ENCODE measurements around the gene USP6NL. TPM values are rescaled to one million over a fixed set of nuclear protein-coding genes. Genes with fewer than 3 reads are reported as not detected.

USP6NL gene
- total RNA-seq, 2 experiments from 2014 or later = 2.3 to 2.5 TPM

DNA sequence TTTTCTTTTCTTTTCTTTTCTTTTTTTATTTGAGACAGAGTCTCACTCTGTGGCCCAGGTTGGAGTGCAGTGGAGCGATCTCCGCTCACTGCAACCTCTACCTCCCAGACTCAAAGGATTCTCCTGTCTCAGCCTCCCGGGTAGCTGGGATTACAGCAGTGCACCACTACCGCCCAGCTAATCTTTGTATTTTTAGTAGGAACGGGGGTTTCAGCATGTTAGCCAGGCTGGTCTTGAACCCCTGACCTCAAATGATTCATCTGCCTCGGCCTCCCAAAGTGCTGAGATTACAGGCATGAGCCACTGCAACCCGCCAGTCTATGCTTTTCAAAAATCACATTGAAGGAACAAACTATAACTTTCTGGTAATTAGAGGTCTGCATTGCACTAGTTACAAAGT lies 2.4 kb downstream of the USP6NL start:
- Mint-ChIP-seq H3K36me3 (ENCODE audit: low read depth) (peaks cover 1% of the 10 kb centered on the region), H3K4me1 (ENCODE audit: low read depth) (peaks cover 53% of the 10 kb centered on the region), H3K9me3 (no peaks in the 10 kb centered on the region), H3K27me3 (peaks cover 3% of the 10 kb centered on the region), H3K27ac (no peak overlapping the region), H3K4me3 (no peak overlapping the region)
- CTCF ChIA-PET = interaction anchor here (2.7 to 2.8 kb wide), 2 partner anchors 15 to 148 kb away, joined by 12 read pairs; no protein-coding TSS in a partner anchor
- ATAC-seq (no peak), DNase-seq (no peak)
- intact Hi-C loops (cut with micrococcal nuclease) = no loop called here
- POLR2A ChIA-PET = no interaction called here
- TF ChIP-seq, protein P1, sequence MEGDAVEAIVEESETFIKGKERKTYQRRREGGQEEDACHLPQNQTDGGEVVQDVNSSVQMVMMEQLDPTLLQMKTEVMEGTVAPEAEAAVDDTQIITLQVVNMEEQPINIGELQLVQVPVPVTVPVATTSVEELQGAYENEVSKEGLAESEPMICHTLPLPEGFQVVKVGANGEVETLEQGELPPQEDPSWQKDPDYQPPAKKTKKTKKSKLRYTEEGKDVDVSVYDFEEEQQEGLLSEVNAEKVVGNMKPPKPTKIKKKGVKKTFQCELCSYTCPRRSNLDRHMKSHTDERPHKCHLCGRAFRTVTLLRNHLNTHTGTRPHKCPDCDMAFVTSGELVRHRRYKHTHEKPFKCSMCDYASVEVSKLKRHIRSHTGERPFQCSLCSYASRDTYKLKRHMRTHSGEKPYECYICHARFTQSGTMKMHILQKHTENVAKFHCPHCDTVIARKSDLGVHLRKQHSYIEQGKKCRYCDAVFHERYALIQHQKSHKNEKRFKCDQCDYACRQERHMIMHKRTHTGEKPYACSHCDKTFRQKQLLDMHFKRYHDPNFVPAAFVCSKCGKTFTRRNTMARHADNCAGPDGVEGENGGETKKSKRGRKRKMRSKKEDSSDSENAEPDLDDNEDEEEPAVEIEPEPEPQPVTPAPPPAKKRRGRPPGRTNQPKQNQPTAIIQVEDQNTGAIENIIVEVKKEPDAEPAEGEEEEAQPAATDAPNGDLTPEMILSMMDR (IDR thresholded peaks at IDR 0.05) = no peak

DNA sequence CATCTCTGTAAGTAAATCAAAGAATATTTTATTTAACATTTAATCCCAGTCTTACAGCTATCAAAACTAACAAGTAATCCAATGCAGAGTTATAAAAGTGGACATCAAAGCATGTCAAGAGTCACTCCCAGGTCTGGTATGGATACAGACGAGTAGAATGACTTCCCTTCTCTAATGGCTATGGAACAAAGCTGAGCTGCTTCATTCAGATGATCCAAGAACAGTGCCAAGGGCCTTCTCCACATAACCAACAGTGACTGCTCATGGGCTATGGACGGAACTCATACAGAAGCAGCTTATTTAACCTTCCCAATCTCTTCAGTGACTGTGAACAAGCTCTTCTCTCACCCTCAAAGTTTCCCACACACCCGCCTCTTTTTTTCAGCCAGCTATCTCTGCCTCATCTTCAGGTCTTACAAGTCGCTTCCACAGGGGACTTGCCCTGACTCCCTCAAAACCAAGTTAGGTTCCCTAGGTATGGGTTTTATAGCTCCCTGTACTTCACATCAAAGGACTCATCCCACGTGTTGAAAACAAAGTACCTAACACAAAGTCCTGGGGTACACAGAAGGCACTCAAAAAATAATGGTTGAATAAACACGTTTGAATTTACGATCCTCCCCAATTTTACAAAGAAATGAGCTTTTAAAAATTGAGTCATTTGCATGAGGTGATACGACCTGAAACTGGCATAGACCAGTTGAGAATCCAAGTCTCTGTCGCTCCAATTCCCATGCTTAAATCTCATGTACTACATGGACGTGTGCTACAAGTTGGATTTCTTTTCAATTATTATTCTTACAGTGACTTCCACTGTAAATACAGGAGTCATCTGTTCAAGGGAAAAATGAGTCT lies 3.1 kb downstream of the USP6NL start:
- POLR2A ChIA-PET = no interaction called here
- Mint-ChIP-seq H3K27ac (no peak overlapping the region), H3K36me3 (ENCODE audit: low read depth) (peaks cover 1% of the 10 kb centered on the region), H3K9me3 (no peaks in the 10 kb centered on the region), H3K4me3 (no peak overlapping the region), H3K4me1 (ENCODE audit: low read depth) (peaks cover 55% of the 10 kb centered on the region), H3K27me3 (peaks cover 2% of the 10 kb centered on the region)
- intact Hi-C loops (cut with micrococcal nuclease) = no loop called here
- CTCF ChIA-PET = interaction anchor here (1.2 to 2.8 kb wide), 4 partner anchors 15 to 149 kb away, joined by 3 to 12 read pairs (median 8); no protein-coding TSS in a partner anchor
- TF ChIP-seq, protein P1 (IDR thresholded peaks at IDR 0.05) = no peak
- ATAC-seq (no peak), DNase-seq (no peak)

DNA sequence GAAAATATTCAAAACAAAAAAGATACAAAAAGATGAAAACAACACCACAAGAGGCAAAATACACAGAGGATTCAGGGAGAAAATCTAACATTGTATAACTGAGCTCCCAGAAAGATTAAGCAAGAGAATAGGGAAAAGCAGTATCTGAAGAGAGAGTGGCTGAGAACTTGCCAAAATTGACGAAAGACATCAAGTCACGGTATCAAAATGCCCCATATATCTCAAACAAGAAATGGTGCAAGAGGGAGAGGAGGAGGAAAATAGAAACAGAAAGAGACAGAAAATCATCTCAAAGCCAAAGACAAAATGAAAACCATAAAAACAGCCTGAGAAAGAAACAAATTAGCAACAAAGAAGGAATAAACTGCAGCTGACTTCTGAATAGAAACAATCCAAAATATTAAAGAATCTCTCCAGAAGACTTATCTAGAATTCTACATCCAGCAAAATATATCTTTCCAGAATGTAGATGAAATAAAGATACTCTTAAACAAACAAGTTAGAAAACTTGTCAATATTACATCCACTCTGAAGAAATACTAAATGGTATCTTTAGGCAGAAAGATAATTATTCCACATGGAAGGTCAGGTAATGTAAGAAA lies 5.5 kb downstream of the USP6NL start:
- ChIA-PET POLR2A (interaction anchor here (0.6 kb wide), 1 partner anchor 151 kb away, joined by 3 read pairs; no protein-coding TSS in a partner anchor), CTCF (no interaction called here)
- H3K9me3 Mint-ChIP-seq = no peaks in the 10 kb centered on the region
- no peaks in the 10 kb centered on the region for H3K27me3 Mint-ChIP-seq
- intact Hi-C loops (cut with micrococcal nuclease) = no loop called here
- DNase-seq = no peak
- no peak overlapping the region for H3K4me3 Mint-ChIP-seq
- ATAC-seq = no peak
- H3K4me1 Mint-ChIP-seq (ENCODE audit: low read depth) = peaks cover 57% of the 10 kb centered on the region
- TF ChIP-seq, protein P1 (IDR thresholded peaks at IDR 0.05) = no peak
- no peak overlapping the region for H3K27ac Mint-ChIP-seq
- H3K36me3 Mint-ChIP-seq (ENCODE audit: low read depth) = no peaks in the 10 kb centered on the region

DNA sequence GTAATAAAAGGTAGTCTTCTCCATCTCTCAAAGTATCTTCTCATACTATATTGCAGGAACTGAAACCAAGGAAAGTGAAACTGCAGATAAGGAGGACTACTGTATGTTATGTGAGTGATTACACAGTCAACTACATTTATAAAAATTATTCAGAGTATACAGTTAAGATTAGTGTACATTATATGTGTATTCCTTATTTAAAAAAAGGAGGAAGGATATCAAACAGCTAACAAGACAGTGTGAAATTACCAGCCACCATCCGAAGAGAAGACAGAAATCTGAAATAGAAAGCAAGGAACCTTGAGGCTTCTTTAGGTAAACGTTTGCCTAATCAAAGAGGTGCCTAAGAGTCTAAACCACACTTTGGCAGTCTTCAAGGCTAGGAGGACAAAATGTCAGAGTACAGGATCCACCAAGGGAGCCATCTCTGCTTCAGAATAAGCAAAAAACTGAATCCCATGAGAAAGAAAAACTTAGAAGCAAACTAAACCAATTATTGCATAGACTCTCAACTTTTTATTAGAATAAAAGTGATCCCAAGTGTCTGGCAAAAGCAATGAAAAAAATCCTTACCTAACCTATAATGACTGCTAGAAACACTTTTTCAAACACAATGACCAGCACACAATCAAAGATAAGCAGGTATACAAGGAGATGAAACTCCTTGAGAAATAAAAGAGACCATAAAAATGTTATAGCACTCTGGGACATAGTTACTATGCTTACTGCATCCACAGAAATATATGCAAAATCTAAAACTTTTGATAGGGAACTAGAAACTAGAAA lies 6.4 kb downstream of the USP6NL start:
- Mint-ChIP-seq H3K36me3 (ENCODE audit: low read depth) (no peaks in the 10 kb centered on the region), H3K9me3 (no peaks in the 10 kb centered on the region), H3K4me1 (ENCODE audit: low read depth) (peaks cover 53% of the 10 kb centered on the region), H3K4me3 (peak overlapping the region; percentile 45), H3K27me3 (no peaks in the 10 kb centered on the region), H3K27ac (no peak overlapping the region)
- TF ChIP-seq, protein P1 (IDR thresholded peaks at IDR 0.05) = no peak
- DNase-seq (no peak), ATAC-seq (peak; percentile 61)
- POLR2A ChIA-PET = interaction anchor here (0.6 to 1.3 kb wide), 2 partner anchors 11 to 152 kb away, joined by 3 read pairs; no protein-coding TSS in a partner anchor
- intact Hi-C loops (cut with micrococcal nuclease) = no loop called here
- CTCF ChIA-PET = interaction anchor here (1.1 to 1.5 kb wide), 2 partner anchors 152 to 154 kb away, joined by 3 to 5 read pairs; no protein-coding TSS in a partner anchor
